OCI-LY7 (cell line): ENCODE measurements around the gene SPATA18. TPM values are rescaled to one million over a fixed set of nuclear protein-coding genes. Genes with fewer than 3 reads are reported as not detected.

Source experiments
- BruUV-seq: library from RNA; stranded (reverse); fragments of 400-500 nt; replicated peaks from 2 replicates; lab custom pipeline; 2021; lab: Mats Ljungman, UMichigan
- CTCF ChIA-PET: fragments of 300-600 bp; sonication (Branson Sonifier 250); formaldehyde crosslinking; loops from one replicate; lab custom pipeline; 2022; ENCODE audit warnings: antibody characterized with exemption; ENCODE audit not compliant: unreplicated experiment; lab: Charles Lee
- POLR2A ChIA-PET: fragments of 300-600 bp; sonication (Branson Sonifier 250); formaldehyde crosslinking; loops from one replicate; lab custom pipeline; 2022; ENCODE audit warnings: antibody characterized with exemption; lab: Charles Lee
- DNase-seq: peaks from one replicate; pipeline ENCODE4 v3.0.0-alpha.2; 2015; ENCODE audit warnings: low spot score
- H2AFZ ChIP-seq: fragments of 200-600 bp; sonication (generic), shearing (Covaris generic); 2 replicates; pipeline ENCODE4 v1.6.1; 2014; ENCODE audit warnings: mild to moderate bottlenecking, antibody characterized with exemption, low read length, moderate library complexity
- H3K27ac ChIP-seq: fragments of 200-600 bp; sonication (generic); 2 replicates; pipeline ENCODE4 v1.5.1; 2014; ENCODE audit warnings: mixed run types, low read depth, mild to moderate bottlenecking, moderate library complexity, low read length, inconsistent platforms; ENCODE audit not compliant: poor library complexity, severe bottlenecking
- H3K36me3 ChIP-seq: fragments of 200-600 bp; sonication (generic); 2 replicates; pipeline ENCODE4 v1.6.1; 2014; ENCODE audit warnings: mild to moderate bottlenecking, antibody characterized with exemption, low read length, moderate library complexity, mixed read lengths; ENCODE audit not compliant: insufficient read depth
- H3K4me1 ChIP-seq: fragments of 200-600 bp; sonication (generic); 2 replicates; pipeline ENCODE4 v1.5.1; 2014; ENCODE audit warnings: mild to moderate bottlenecking, low read length; ENCODE audit not compliant: insufficient read depth, poor library complexity, severe bottlenecking
- H3K4me2 ChIP-seq: fragments of 200-600 bp; sonication (generic); 2 replicates; pipeline ENCODE4 v1.6.1; 2014; ENCODE audit warnings: mild to moderate bottlenecking, low read length
- H3K4me3 ChIP-seq: fragments of 200-600 bp; sonication (generic); 2 replicates; pipeline ENCODE4 v1.5.1; 2014; ENCODE audit warnings: mild to moderate bottlenecking, low read depth, low read length; ENCODE audit not compliant: poor library complexity, severe bottlenecking
- H3K79me2 ChIP-seq: fragments of 200-600 bp; sonication (generic); 2 replicates; pipeline ENCODE4 v1.6.1; 2016; ENCODE audit warnings: low read depth, mild to moderate bottlenecking, low read length, moderate library complexity, mixed read lengths; ENCODE audit not compliant: insufficient read depth
- H3K9me2 ChIP-seq: fragments of 200-600 bp; sonication (generic); 2 replicates; pipeline ENCODE4 v1.6.1; 2016; ENCODE audit warnings: mild to moderate bottlenecking, low read length, mixed read lengths; ENCODE audit not compliant: insufficient read depth
- H3K9me3 ChIP-seq: fragments of 200-600 bp; sonication (generic); 2 replicates; pipeline ENCODE4 v1.6.1; 2014; ENCODE audit warnings: mild to moderate bottlenecking, mixed run types, low read length, mixed read lengths
- H4K20me1 ChIP-seq: fragments of 200-600 bp; sonication (generic); 2 replicates; pipeline ENCODE4 v1.6.1; 2014; ENCODE audit warnings: mild to moderate bottlenecking, antibody characterized with exemption, low read length, moderate library complexity, mixed read lengths; ENCODE audit not compliant: insufficient read depth
- CTCF ChIP-seq: fragments of 200-600 bp; sonication (generic); conservative IDR thresholded peaks from 2 replicates; pipeline ENCODE4 v1.5.1; 2014; ENCODE audit warnings: mild to moderate bottlenecking, antibody characterized with exemption, low read length, moderate library complexity, mixed read lengths
- EZH2phosphoT487 ChIP-seq: fragments of 200-600 bp; sonication (generic); IDR thresholded peaks from 2 replicates; pipeline ENCODE4 v1.6.1; 2018; ENCODE audit warnings: low read depth, borderline replicate concordance, mild to moderate bottlenecking, mixed run types, antibody characterized with exemption, low read length, moderate library complexity, mixed read lengths
- intact Hi-C: fragments of 100-400 bp; cut with micrococcal nuclease; formaldehyde crosslinking; loops from one replicate; pipeline ENCODE4 v1.10.0; 2022; ENCODE audit not compliant: unreplicated experiment
- total RNA-seq, 2 experiments: library from RNA; depleted of rRNA in 1 of 2; stranded (reverse); fragments of >200 nt in 1 of 2; shearing (Covaris generic) in 1 of 2; gene quantifications; 2 replicates each; pipeline ENCODE4 v1.2.3, GENCODE V29; 2014 to 2022

Gene SPATA18
- total RNA-seq, 2 experiments from 2014 or later, result not detected

- H3K4me2 ChIP-seq, result no peak overlapping the region
- no peak for DNase-seq
- BruUV-seq, result no TSS peak
- H3K36me3 ChIP-seq, result no peaks in the 10 kb centered on the region
- H2AFZ ChIP-seq, result no peak overlapping the region
- POLR2A ChIA-PET, result no interaction called here
- H3K4me1 ChIP-seq, result no peaks in the 10 kb centered on the region
- H3K4me3 ChIP-seq, result no peak overlapping the region
- H3K9me2 ChIP-seq, result no peaks in the 10 kb centered on the region
- H4K20me1 ChIP-seq, result no peaks in the 10 kb centered on the region
- TF ChIP-seq EZH2phosphoT487 (no peak), CTCF (no peak)
- H3K9me3 ChIP-seq, result no peaks in the 10 kb centered on the region
- no peak overlapping the region for H3K27ac ChIP-seq
- intact Hi-C loops, result no loop called here
- no peaks in the 10 kb centered on the region for H3K79me2 ChIP-seq
- CTCF ChIA-PET, result no interaction called here
These were observed 40.7 kb downstream of the SPATA18 start for GRCh38 chr4:52091801-52092200.

- no peak overlapping the region for H2AFZ ChIP-seq
- H4K20me1 ChIP-seq, result no peaks in the 10 kb centered on the region
- no peak overlapping the region for H3K4me2 ChIP-seq
- CTCF ChIA-PET, result no interaction called here
- H3K27ac ChIP-seq, result no peak overlapping the region
- H3K36me3 ChIP-seq, result no peaks in the 10 kb centered on the region
- POLR2A ChIA-PET, result no interaction called here
- H3K9me3 ChIP-seq, result no peaks in the 10 kb centered on the region
- no peak overlapping the region for H3K4me3 ChIP-seq
- no peaks in the 10 kb centered on the region for H3K79me2 ChIP-seq
- intact Hi-C loops, result no loop called here
- no peak for DNase-seq
- H3K4me1 ChIP-seq, result no peaks in the 10 kb centered on the region
- no peaks in the 10 kb centered on the region for H3K9me2 ChIP-seq
- BruUV-seq, result no TSS peak
- TF ChIP-seq EZH2phosphoT487 (no peak), CTCF (no peak)
These were observed 42.4 kb downstream of the SPATA18 start for GRCh38 chr4:52093466-52093865.

- H3K36me3 ChIP-seq, result no peaks in the 10 kb centered on the region
- POLR2A ChIA-PET, result interaction anchor here (1.0 kb wide), 1 partner anchor 14 kb away, joined by 4 read pairs; no protein-coding TSS in a partner anchor
- H3K4me3 ChIP-seq, result no peak overlapping the region
- H3K9me2 ChIP-seq, result no peaks in the 10 kb centered on the region
- H3K79me2 ChIP-seq, result no peaks in the 10 kb centered on the region
- CTCF ChIA-PET, result no interaction called here
- no peaks in the 10 kb centered on the region for H3K4me1 ChIP-seq
- H3K9me3 ChIP-seq, result no peaks in the 10 kb centered on the region
- intact Hi-C loops, result no loop called here
- no peak for DNase-seq
- no TSS peak for BruUV-seq
- no peak overlapping the region for H3K27ac ChIP-seq
- H3K4me2 ChIP-seq, result no peak overlapping the region
- no peak overlapping the region for H2AFZ ChIP-seq
- TF ChIP-seq CTCF (no peak), EZH2phosphoT487 (no peak)
- no peaks in the 10 kb centered on the region for H4K20me1 ChIP-seq
These were observed 43.5 kb downstream of the SPATA18 start for GRCh38 chr4:52094376-52095145.
